GM12801 (cell line): ENCODE measurements around the gene TRABD.

Source experiments
- CTCF ChIP-seq: IDR thresholded peaks from one replicate; pipeline ENCODE4 v1.5.1; 2011; ENCODE audit warnings: control low read depth; ENCODE audit not compliant: insufficient read length; ENCODE audit errors: extremely low read depth

Gene TRABD

GRCh38 chr22:50198624-50199017 is 12.9 kb downstream of the TRABD start:
- TF ChIP-seq CTCF = no peak

GRCh38 chr22:50199251-50199721 is 13.6 kb downstream of the TRABD start:
- no peak for TF ChIP-seq CTCF

GRCh38 chr22:50199829-50200460 is 14.2 kb downstream of the TRABD start:
- no peak for TF ChIP-seq CTCF

GRCh38 chr22:50200461-50201190 is 14.9 kb downstream of the TRABD start, which contains the start of gene SELENOO:
TSS of gene SELENOO (plus strand) at chr22:50201011. CDS start at chr22:50201037, 26 bp downstream.
- no peak for TF ChIP-seq CTCF

- no peak for TF ChIP-seq CTCF
These were observed 15.7 kb downstream of the TRABD start for GRCh38 chr22:50201191-50202129.

- TF ChIP-seq CTCF = no peak
These were observed 16.5 kb downstream of the TRABD start for GRCh38 chr22:50202130-50202666.

- TF ChIP-seq CTCF = no peak
These were observed 17.6 kb downstream of the TRABD start for GRCh38 chr22:50203288-50203687.
